Epithelial cell of prostate (primary cell): ENCODE results near the gene ZSCAN32.

Experiments used
- DNase-seq: peaks from one replicate; pipeline ENCODE4 v3.0.0-alpha.2; 2011; ENCODE audit warnings: low read depth, low spot score
- H3K27ac ChIP-seq: fragments of 450-650 bp; 2 replicates; pipeline ENCODE4 v1.5.1; 2017; ENCODE audit warnings: mild to moderate bottlenecking

ZSCAN32 gene

GRCh38 chr16:3400779-3401688 lies at the start of gene ZSCAN32, which contains the start of gene ZNF174:
ZSCAN32 (minus strand) TSS chr16:3401004; CDS start chr16:3397557, 3,447 bp downstream.
ZNF174 (plus strand) TSS chr16:3401215; CDS start chr16:3402005, 790 bp downstream.
- peak; percentile 95 for DNase-seq
- peak within 1 kb of the TSS; percentile 75 for H3K27ac ChIP-seq

- DNase-seq = peak; percentile 33
- H3K27ac ChIP-seq = peak overlapping the region; percentile 83
Measured at GRCh38 chr16:3444032-3444388, 43.2 kb upstream of the ZSCAN32 start.

- DNase-seq = peak; percentile 71
- H3K27ac ChIP-seq = peak within 1 kb of the TSS; percentile 83
Measured at GRCh38 chr16:3443108-3444031, 42.6 kb upstream of the ZSCAN32 start, which contains the start of the genes NAA60 and ZNF597. NAA60 (plus strand) TSS chr16:3443680; CDS start chr16:3476228, 32,548 bp downstream. ZNF597 (minus strand) TSS chr16:3443504; CDS start chr16:3443153, 351 bp downstream.

- no peak for DNase-seq
- no peak overlapping the region for H3K27ac ChIP-seq
Measured at GRCh38 chr16:3439637-3440036, 38.8 kb upstream of the ZSCAN32 start.

GRCh38 chr16:3434373-3434772 lies 33.6 kb upstream of the ZSCAN32 start:
- no peak overlapping the region for H3K27ac ChIP-seq
- DNase-seq = no peak

GRCh38 chr16:3431779-3432219 lies 31.0 kb upstream of the ZSCAN32 start:
- no peak overlapping the region for H3K27ac ChIP-seq

GRCh38 chr16:3413730-3414379 lies 13.1 kb upstream of the ZSCAN32 start:
- DNase-seq = no peak

More at GRCh38 chr16:3431779-3432219, 31.0 kb upstream of the ZSCAN32 start:
- DNase-seq = no peak

GRCh38 chr16:3408561-3409197 lies 7.9 kb upstream of the ZSCAN32 start:
- no peak overlapping the region for H3K27ac ChIP-seq
- no peak for DNase-seq

More at GRCh38 chr16:3413730-3414379, 13.1 kb upstream of the ZSCAN32 start:
- H3K27ac ChIP-seq = no peak overlapping the region

- peak overlapping the region; percentile 75 for H3K27ac ChIP-seq
- no peak for DNase-seq
Measured at GRCh38 chr16:3401719-3402397, 1.1 kb upstream of the ZSCAN32 start.

- no peak for DNase-seq
- peak overlapping the region; percentile 75 for H3K27ac ChIP-seq
Measured at GRCh38 chr16:3400446-3400778, 392 bp downstream of the ZSCAN32 start.

GRCh38 chr16:3389663-3390338 lies 11.0 kb downstream of the ZSCAN32 start:
- H3K27ac ChIP-seq = no peak overlapping the region
- no peak for DNase-seq

GRCh38 chr16:3388325-3388724 lies 12.5 kb downstream of the ZSCAN32 start:
- DNase-seq = no peak
- no peak overlapping the region for H3K27ac ChIP-seq

- DNase-seq = no peak
- H3K27ac ChIP-seq = no peak overlapping the region
Measured at GRCh38 chr16:3383045-3383448, 17.8 kb downstream of the ZSCAN32 start.

GRCh38 chr16:3377917-3378316 lies 22.9 kb downstream of the ZSCAN32 start:
- DNase-seq = no peak
- no peak overlapping the region for H3K27ac ChIP-seq

- no peak overlapping the region for H3K27ac ChIP-seq
- DNase-seq = no peak
Measured at GRCh38 chr16:3375680-3376079, 25.1 kb downstream of the ZSCAN32 start.

GRCh38 chr16:3369073-3369472 lies 31.7 kb downstream of the ZSCAN32 start:
- H3K27ac ChIP-seq = no peak overlapping the region
- no peak for DNase-seq

GRCh38 chr16:3364774-3365427 lies 35.9 kb downstream of the ZSCAN32 start:
- peak overlapping the region; percentile 77 for H3K27ac ChIP-seq
- peak; percentile 75 for DNase-seq

- no peak for DNase-seq
- H3K27ac ChIP-seq = no peak overlapping the region
Measured at GRCh38 chr16:3363793-3364192, 37.0 kb downstream of the ZSCAN32 start.
